Type B pancreatic cell (in vitro differentiated cells): ENCODE data around the gene UBR1. TPM values are rescaled to one million over a fixed set of nuclear protein-coding genes. Genes with fewer than 3 reads are reported as not detected.
"Not testable (repeated sequence)": the region's sequence is repeated elsewhere in the genome, so short reads cannot be mapped to it uniquely, and the experiment has no call there.

Experiments
- DNase-seq: peaks from one replicate; pipeline ENCODE4 v3.0.0; 2021; ENCODE audit warnings: mixed read lengths; ENCODE audit not compliant: unreplicated experiment; ENCODE audit errors: extremely low spot score
- H3K27ac Mint-ChIP-seq: 2 replicates; pipeline ENCODE4 v1.8.0; 2021; ENCODE audit warnings: mild to moderate bottlenecking, mixed read lengths
- H3K27me3 Mint-ChIP-seq: 2 replicates; pipeline ENCODE4 v1.8.0; 2021; ENCODE audit warnings: mixed read lengths
- H3K36me3 Mint-ChIP-seq: 2 replicates; pipeline ENCODE4 v1.8.0; 2021; ENCODE audit warnings: mixed read lengths
- H3K4me1 Mint-ChIP-seq: one replicate; pipeline ENCODE4 v1.8.0; 2021; ENCODE audit warnings: mixed read lengths; ENCODE audit not compliant: unreplicated experiment
- H3K4me3 Mint-ChIP-seq: 2 replicates; pipeline ENCODE4 v1.8.0; 2021; ENCODE audit warnings: mild to moderate bottlenecking, mixed read lengths
- H3K9me3 Mint-ChIP-seq: 2 replicates; pipeline ENCODE4 v1.8.0; 2021; ENCODE audit warnings: mixed read lengths
- total RNA-seq: library from RNA; stranded (reverse); gene quantifications from 2 replicates; pipeline ENCODE4 v1.2.1, GENCODE V29; 2021; ENCODE audit warnings: low replicate concordance
- TF ChIP-seq, protein P1 (sequence below): fragments of 200-600 bp; sonication (generic); conservative IDR thresholded peaks from 2 replicates; pipeline ENCODE4 v1.5.0; 2021; ENCODE audit warnings: antibody characterized with exemption, mild to moderate bottlenecking

The UBR1 gene
- total RNA-seq, 1 donor from 2014 or later = 28.3 TPM

- no peak overlapping the region for H3K27ac Mint-ChIP-seq
- H3K36me3 Mint-ChIP-seq = peaks cover 49% of the 10 kb centered on the region
- H3K4me1 Mint-ChIP-seq = no peaks in the 10 kb centered on the region
- no peaks in the 10 kb centered on the region for H3K9me3 Mint-ChIP-seq
- no peaks in the 10 kb centered on the region for H3K27me3 Mint-ChIP-seq
- TF ChIP-seq, protein P1, sequence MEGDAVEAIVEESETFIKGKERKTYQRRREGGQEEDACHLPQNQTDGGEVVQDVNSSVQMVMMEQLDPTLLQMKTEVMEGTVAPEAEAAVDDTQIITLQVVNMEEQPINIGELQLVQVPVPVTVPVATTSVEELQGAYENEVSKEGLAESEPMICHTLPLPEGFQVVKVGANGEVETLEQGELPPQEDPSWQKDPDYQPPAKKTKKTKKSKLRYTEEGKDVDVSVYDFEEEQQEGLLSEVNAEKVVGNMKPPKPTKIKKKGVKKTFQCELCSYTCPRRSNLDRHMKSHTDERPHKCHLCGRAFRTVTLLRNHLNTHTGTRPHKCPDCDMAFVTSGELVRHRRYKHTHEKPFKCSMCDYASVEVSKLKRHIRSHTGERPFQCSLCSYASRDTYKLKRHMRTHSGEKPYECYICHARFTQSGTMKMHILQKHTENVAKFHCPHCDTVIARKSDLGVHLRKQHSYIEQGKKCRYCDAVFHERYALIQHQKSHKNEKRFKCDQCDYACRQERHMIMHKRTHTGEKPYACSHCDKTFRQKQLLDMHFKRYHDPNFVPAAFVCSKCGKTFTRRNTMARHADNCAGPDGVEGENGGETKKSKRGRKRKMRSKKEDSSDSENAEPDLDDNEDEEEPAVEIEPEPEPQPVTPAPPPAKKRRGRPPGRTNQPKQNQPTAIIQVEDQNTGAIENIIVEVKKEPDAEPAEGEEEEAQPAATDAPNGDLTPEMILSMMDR = no peak
- no peak for DNase-seq
- no peak overlapping the region for H3K4me3 Mint-ChIP-seq
Observed at GRCh38 chr15:42955518-42955917, 150.3 kb downstream of the UBR1 start.

DNA sequence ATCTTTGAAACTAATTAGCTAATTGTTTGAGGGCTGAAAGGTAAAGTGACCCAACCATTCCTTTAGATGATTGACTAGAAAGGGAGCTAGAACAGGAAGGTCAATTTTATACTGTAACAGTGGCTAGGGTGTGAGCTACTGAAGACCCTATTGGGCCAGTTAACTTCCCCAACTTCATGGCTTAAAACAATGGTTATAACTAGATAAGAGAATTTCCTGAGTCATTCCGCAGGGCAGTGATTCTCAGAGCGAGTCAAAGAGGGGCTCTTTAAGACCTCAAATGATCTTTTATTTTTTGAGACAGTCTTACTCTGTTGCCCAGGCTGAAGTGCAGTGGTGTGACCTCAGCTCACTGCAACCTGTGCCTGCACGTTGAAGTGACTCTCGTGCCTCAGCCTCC, 151.5 kb downstream of the UBR1 start:
- Mint-ChIP-seq H3K4me1 (no peaks in the 10 kb centered on the region), H3K27ac (no peak overlapping the region), H3K27me3 (no peaks in the 10 kb centered on the region), H3K36me3 (peaks cover 44% of the 10 kb centered on the region), H3K4me3 (no peak overlapping the region), H3K9me3 (no peaks in the 10 kb centered on the region)
- TF ChIP-seq, protein P1 = no peak
- DNase-seq = no peak

- not testable (repeated sequence) for H3K4me1 Mint-ChIP-seq, H3K27ac Mint-ChIP-seq, H3K4me3 Mint-ChIP-seq, H3K9me3 Mint-ChIP-seq, H3K27me3 Mint-ChIP-seq, DNase-seq
- H3K36me3 Mint-ChIP-seq = peaks cover 27% of the 10 kb centered on the region
Observed at GRCh38 chr15:42948898-42949297, 156.9 kb downstream of the UBR1 start.

DNA sequence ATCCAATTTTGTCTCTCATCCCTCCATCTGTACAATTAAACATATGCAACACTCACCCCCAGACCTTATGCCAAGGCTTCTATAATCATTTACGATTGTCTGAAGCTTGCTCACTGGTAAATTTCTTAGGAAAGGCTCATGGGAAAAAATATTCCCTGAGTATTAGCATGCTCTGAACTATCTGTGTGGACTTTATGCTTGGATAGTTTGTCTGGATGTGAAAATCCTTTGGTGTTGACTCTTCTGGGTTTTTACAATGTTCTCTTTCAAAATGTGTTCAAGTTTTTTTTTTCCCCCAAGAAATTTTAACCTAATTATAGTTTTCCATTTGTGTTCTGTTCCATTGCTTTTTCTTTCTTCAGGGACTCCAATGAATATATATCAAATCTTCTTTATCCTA, 165.3 kb downstream of the UBR1 start:
- Mint-ChIP-seq H3K36me3 (peaks cover 3% of the 10 kb centered on the region), H3K4me1 (no peaks in the 10 kb centered on the region), H3K27me3 (no peaks in the 10 kb centered on the region), H3K27ac (no peak overlapping the region), H3K4me3 (no peak overlapping the region), H3K9me3 (no peaks in the 10 kb centered on the region)
- no peak for DNase-seq
- TF ChIP-seq, protein P1 = no peak

GRCh38 chr15:42939841-42940240, 166.0 kb downstream of the UBR1 start:
- DNase-seq = no peak
- Mint-ChIP-seq H3K36me3 (peaks cover 3% of the 10 kb centered on the region), H3K27ac (no peak overlapping the region)

GRCh38 chr15:42937143-42937542, 168.7 kb downstream of the UBR1 start:
- peaks cover 3% of the 10 kb centered on the region for H3K36me3 Mint-ChIP-seq

More at GRCh38 chr15:42939841-42940240, 166.0 kb downstream of the UBR1 start:
- Mint-ChIP-seq H3K4me1 (no peaks in the 10 kb centered on the region), H3K9me3 (no peaks in the 10 kb centered on the region), H3K27me3 (no peaks in the 10 kb centered on the region), H3K4me3 (no peak overlapping the region)
- TF ChIP-seq, protein P1 = no peak

More at GRCh38 chr15:42937143-42937542, 168.7 kb downstream of the UBR1 start:
- DNase-seq = no peak
- Mint-ChIP-seq H3K27ac (no peak overlapping the region), H3K27me3 (no peaks in the 10 kb centered on the region), H3K9me3 (no peaks in the 10 kb centered on the region), H3K4me3 (no peak overlapping the region), H3K4me1 (no peaks in the 10 kb centered on the region)
- TF ChIP-seq, protein P1 = no peak
